ENCODE results near the gene ZNF320. TPM values are rescaled to one million over a fixed set of nuclear protein-coding genes. Genes with fewer than 3 reads are reported as not detected.

ZNF320 gene
- total RNA-seq, 2 experiments from 2014 or later: 13.0 to 13.3 TPM

Other genes starting within 250 kb of the ZNF320 start
- 10 to 100 TPM; 39.4 to 41.7 TPM for gene ZNF611, start 162.6 kb downstream of the ZNF320 start, total RNA-seq
- gene ZNF600, start 110.8 kb downstream of the ZNF320 start, total RNA-seq: 10 to 100 TPM; 44.3 to 47.3 TPM
- 10 to 100 TPM; 24.2 to 27.4 TPM for gene ZNF28, start 76.0 kb downstream of the ZNF320 start, total RNA-seq
- 10 to 100 TPM; 23.8 to 24.2 TPM for gene ZNF468, start 40.0 kb downstream of the ZNF320 start, total RNA-seq
- gene ZNF888, start 25.8 kb upstream of the ZNF320 start, total RNA-seq: 10 to 100 TPM in 1 of 2 experiments, 1 to 10 TPM in 1; 9.8 to 10.4 TPM
- 10 to 100 TPM; 17.8 to 19.7 TPM for gene ZNF816, start 65.2 kb upstream of the ZNF320 start, total RNA-seq
- not detected for gene ERVV-1, start 116.3 kb upstream of the ZNF320 start, total RNA-seq
- gene ERVV-2, start 147.1 kb upstream of the ZNF320 start, total RNA-seq: not detected
- 10 to 100 TPM; 52.2 to 53.2 TPM for gene ZNF160, start 205.8 kb upstream of the ZNF320 start, total RNA-seq
- 1 to 10 TPM in 1 of 2 experiments, under 1 TPM in 1; 0.72 to 1.5 TPM for gene ZNF415, start 235.3 kb upstream of the ZNF320 start, total RNA-seq